ENCODE data around the gene TEX13B.

The TEX13B gene

DNA sequence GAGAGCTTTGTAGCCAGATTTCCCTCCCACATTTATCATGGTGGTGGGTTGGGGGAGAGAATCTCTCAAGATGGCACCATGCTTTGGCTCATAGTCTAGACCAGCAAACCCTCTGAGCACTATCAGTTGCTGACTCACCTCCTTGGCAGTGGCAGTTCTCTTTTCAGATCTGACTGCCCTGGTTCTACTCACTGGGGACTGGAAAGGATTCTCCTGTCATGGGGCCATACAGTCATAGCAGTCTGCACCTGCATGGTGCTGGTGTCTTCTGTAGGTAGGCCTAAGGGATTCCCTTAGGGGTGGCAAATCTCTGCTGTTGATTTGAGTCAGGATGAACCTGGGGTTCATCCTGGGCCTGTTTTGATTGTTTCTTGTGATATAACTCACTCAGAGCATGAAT, 2.6 kb downstream of the TEX13B start:
- no peak for TF ChIP-seq POLR2AphosphoS5 (IDR thresholded peaks at IDR 0.05; ENCODE audit: low read depth, low read length)
- TF ChIP-seq, protein P1, sequence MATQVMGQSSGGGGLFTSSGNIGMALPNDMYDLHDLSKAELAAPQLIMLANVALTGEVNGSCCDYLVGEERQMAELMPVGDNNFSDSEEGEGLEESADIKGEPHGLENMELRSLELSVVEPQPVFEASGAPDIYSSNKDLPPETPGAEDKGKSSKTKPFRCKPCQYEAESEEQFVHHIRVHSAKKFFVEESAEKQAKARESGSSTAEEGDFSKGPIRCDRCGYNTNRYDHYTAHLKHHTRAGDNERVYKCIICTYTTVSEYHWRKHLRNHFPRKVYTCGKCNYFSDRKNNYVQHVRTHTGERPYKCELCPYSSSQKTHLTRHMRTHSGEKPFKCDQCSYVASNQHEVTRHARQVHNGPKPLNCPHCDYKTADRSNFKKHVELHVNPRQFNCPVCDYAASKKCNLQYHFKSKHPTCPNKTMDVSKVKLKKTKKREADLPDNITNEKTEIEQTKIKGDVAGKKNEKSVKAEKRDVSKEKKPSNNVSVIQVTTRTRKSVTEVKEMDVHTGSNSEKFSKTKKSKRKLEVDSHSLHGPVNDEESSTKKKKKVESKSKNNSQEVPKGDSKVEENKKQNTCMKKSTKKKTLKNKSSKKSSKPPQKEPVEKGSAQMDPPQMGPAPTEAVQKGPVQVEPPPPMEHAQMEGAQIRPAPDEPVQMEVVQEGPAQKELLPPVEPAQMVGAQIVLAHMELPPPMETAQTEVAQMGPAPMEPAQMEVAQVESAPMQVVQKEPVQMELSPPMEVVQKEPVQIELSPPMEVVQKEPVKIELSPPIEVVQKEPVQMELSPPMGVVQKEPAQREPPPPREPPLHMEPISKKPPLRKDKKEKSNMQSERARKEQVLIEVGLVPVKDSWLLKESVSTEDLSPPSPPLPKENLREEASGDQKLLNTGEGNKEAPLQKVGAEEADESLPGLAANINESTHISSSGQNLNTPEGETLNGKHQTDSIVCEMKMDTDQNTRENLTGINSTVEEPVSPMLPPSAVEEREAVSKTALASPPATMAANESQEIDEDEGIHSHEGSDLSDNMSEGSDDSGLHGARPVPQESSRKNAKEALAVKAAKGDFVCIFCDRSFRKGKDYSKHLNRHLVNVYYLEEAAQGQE (IDR thresholded peaks at IDR 0.05; ENCODE audit: insufficient read depth in 1 of 2, low read depth in 2 of 2, low read length in 2 of 2): no peak
- TF ChIP-seq SIN3A (IDR thresholded peaks at IDR 0.05; ENCODE audit: borderline replicate concordance, insufficient read depth, low read length): no peak
- no peak for TF ChIP-seq TAF1 (IDR thresholded peaks at IDR 0.05; ENCODE audit: borderline replicate concordance, insufficient read depth, low read length)

DNA sequence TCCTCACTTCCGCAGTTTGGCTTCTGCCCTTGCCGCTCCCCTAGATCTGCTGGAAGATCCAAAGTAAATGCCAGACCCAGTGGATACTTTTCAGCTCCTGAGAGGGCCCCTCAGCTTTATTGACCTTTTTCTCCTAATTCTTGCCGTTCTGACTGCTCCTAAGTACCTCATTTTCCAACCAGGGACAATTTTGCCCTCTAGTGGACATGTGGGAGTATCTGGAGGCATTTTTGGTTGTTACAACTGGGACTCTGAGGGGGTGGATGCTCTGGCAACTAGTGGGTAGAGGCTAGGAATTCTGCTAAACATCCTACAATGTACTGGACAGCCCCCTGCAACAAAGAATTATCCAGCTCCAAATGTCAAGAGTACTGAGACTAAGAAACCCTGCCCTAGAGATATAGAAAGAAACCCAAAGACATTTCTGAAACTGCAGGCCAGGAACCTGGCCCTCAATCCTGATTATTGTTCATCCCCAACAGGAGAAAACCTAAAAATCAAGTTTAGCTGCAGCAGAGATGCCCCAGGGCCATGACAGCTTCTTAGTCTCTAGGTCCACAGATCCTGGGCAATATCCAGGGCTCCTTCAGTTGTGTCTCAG, 3.4 kb downstream of the TEX13B start:
- TF ChIP-seq TAF1 (IDR thresholded peaks at IDR 0.05; ENCODE audit: borderline replicate concordance, insufficient read depth, low read length) (no peak), FOXP2 (optimal IDR thresholded peaks at IDR 0.05; ENCODE audit: borderline replicate concordance, extremely low read depth, extremely low read length, insufficient read depth) (no peak), POLR2AphosphoS5 (IDR thresholded peaks at IDR 0.05; ENCODE audit: low read depth, low read length) (no peak), SIN3A (IDR thresholded peaks at IDR 0.05; ENCODE audit: borderline replicate concordance, insufficient read depth, low read length) (no peak)
- TF ChIP-seq, protein P1 (IDR thresholded peaks at IDR 0.05; ENCODE audit: insufficient read depth in 1 of 2, low read depth in 2 of 2, low read length in 2 of 2): no peak

DNA sequence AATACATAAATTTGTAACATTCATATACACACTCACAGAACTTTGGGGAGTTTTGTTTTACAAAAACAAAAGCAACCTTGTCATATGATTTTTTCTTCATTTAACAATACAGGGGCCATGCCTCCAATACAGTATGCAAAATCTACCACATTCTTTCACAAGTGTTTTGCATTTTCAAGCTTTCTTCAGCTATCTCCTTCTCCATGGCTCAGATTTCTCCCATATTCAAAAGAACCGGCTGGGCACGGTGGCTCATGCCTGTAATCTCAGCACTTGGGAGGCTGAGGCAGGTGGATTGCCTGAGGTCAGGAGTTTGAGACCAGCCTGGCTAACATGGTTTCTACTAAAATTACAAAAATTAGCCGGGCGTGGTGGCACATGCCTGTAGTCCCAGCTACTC, 4.1 kb downstream of the TEX13B start:
- TF ChIP-seq TAF1 (IDR thresholded peaks at IDR 0.05; ENCODE audit: borderline replicate concordance, insufficient read depth, low read length) (no peak), POLR2AphosphoS5 (IDR thresholded peaks at IDR 0.05; ENCODE audit: low read depth, low read length) (no peak), FOXP2 (optimal IDR thresholded peaks at IDR 0.05; ENCODE audit: borderline replicate concordance, extremely low read depth, extremely low read length, insufficient read depth) (no peak)

DNA sequence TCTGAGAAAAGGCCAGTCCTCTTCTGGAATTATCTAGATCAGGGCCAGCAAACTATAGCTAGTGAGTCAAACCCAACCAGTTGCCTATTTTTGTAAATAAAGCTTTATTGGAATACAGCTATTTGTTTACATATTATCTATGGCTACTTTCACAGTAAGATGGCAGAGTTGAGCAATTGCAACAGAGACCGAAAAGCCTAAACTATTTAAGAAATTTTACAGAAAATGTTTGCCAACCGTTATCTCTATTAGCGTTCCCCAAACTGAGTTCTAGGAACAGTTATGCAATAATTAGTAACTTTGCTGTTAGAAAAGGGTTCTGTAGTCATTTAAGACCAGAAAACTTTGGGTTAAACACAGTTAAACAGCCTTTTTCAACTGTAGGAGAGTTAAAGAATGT, 10.5 kb downstream of the TEX13B start:
- no peak for TF ChIP-seq SIN3A (IDR thresholded peaks at IDR 0.05; ENCODE audit: borderline replicate concordance, insufficient read depth, low read length)
- TF ChIP-seq TAF1 (IDR thresholded peaks at IDR 0.05; ENCODE audit: borderline replicate concordance, insufficient read depth, low read length): no peak
- TF ChIP-seq, protein P1 (IDR thresholded peaks at IDR 0.05; ENCODE audit: insufficient read depth in 1 of 2, low read depth in 2 of 2, low read length in 2 of 2): no peak
- TF ChIP-seq POLR2AphosphoS5 (IDR thresholded peaks at IDR 0.05; ENCODE audit: low read depth, low read length): no peak
- no peak for TF ChIP-seq FOXP2 (optimal IDR thresholded peaks at IDR 0.05; ENCODE audit: borderline replicate concordance, extremely low read depth, extremely low read length, insufficient read depth)

DNA sequence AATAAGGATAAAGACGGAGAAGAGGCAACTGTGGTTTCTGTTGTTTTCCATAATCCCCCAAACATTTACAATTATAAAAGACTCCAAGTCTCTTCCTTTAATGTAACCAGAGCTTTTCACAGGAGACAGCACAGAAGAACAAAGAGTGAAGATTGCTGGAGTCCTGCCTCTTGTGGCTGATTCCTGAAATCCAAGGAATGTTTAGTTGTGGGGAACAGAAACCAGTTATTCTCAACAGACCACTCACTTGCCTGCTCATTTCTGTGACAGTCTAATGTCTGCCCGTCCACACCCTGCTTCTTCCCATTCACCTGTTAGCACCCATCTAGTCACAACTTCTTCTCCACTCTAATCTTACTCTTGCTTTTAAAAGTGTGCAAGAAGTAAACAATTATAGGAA, 12.1 kb downstream of the TEX13B start:
- TF ChIP-seq POLR2AphosphoS5 (IDR thresholded peaks at IDR 0.05; ENCODE audit: low read depth, low read length) (no peak), SIN3A (IDR thresholded peaks at IDR 0.05; ENCODE audit: borderline replicate concordance, insufficient read depth, low read length) (no peak), FOXP2 (optimal IDR thresholded peaks at IDR 0.05; ENCODE audit: borderline replicate concordance, extremely low read depth, extremely low read length, insufficient read depth) (no peak)

DNA sequence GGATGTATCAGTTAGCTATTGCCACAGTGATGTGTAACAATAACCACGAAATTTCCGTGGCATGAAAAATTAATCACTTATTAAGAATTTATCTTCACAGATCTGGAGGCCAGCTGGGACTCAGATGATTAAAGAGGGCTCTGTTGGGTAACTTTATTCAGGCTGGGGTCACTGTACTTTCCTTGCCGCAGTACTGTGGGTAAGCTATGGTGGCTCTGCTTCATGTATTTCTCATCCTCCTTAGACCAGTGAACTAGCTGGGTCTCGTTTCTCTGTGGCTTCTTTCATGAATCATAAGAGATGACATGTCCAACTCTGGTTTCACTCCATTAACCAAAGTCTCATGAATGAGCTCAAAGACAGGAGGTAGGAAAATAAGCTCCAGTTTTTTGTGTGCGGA, 13.5 kb downstream of the TEX13B start:
- TF ChIP-seq SIN3A (IDR thresholded peaks at IDR 0.05; ENCODE audit: borderline replicate concordance, insufficient read depth, low read length) (no peak), TAF1 (IDR thresholded peaks at IDR 0.05; ENCODE audit: borderline replicate concordance, insufficient read depth, low read length) (no peak), FOXP2 (optimal IDR thresholded peaks at IDR 0.05; ENCODE audit: borderline replicate concordance, extremely low read depth, extremely low read length, insufficient read depth) (no peak), POLR2AphosphoS5 (IDR thresholded peaks at IDR 0.05; ENCODE audit: low read depth, low read length) (no peak)
- TF ChIP-seq, protein P1 (IDR thresholded peaks at IDR 0.05; ENCODE audit: insufficient read depth in 1 of 2, low read depth in 2 of 2, low read length in 2 of 2): no peak
